Astrocyte of the spinal cord (primary cell): ENCODE data around the gene TASP1.

Experiments
- DNase-seq: peaks from one replicate; pipeline ENCODE4 v3.0.0; 2011; ENCODE audit warnings: low read depth, low spot score
- H3K4me3 ChIP-seq: 2 replicates; pipeline ENCODE4 v1.5.1; 2011; ENCODE audit warnings: low read depth, mild to moderate bottlenecking, low read length, moderate library complexity
- in situ Hi-C: cut with HindIII; loops from 2 replicates; pipeline ENCODE4 v1.10.0; 2017; ENCODE audit warnings: low sequenced_read_pairs
- TF ChIP-seq, protein P1 (sequence below): IDR thresholded peaks from 2 replicates; pipeline ENCODE4 v1.5.1; 2012; ENCODE audit warnings: low read depth, mild to moderate bottlenecking, low read length, inconsistent platforms

The TASP1 gene

DNA sequence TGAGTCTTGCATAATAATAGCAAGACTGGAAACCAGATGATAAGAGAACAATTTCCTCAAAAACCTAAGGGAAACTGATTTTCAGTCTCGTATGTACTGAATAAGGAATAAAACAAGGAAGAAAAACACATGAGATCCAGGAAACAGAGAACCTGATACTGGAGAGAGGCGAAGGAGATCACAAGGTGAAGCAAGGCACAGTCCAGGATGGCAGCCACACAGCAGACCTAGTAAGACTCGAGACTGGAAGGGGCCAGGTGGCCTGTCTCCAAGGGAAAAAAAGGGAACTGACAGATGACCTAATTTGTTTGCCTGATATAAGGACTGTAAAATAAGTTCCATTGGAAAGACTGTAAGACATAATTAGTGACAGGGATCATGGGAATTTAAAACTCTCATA, 71.1 kb downstream of the TASP1 start:
- TF ChIP-seq, protein P1, sequence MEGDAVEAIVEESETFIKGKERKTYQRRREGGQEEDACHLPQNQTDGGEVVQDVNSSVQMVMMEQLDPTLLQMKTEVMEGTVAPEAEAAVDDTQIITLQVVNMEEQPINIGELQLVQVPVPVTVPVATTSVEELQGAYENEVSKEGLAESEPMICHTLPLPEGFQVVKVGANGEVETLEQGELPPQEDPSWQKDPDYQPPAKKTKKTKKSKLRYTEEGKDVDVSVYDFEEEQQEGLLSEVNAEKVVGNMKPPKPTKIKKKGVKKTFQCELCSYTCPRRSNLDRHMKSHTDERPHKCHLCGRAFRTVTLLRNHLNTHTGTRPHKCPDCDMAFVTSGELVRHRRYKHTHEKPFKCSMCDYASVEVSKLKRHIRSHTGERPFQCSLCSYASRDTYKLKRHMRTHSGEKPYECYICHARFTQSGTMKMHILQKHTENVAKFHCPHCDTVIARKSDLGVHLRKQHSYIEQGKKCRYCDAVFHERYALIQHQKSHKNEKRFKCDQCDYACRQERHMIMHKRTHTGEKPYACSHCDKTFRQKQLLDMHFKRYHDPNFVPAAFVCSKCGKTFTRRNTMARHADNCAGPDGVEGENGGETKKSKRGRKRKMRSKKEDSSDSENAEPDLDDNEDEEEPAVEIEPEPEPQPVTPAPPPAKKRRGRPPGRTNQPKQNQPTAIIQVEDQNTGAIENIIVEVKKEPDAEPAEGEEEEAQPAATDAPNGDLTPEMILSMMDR: no peak
- in situ Hi-C loops: no loop called here
- no peak overlapping the region for H3K4me3 ChIP-seq
- DNase-seq: no peak

- in situ Hi-C loops: no loop called here
- DNase-seq: no peak
- H3K4me3 ChIP-seq: no peak overlapping the region
- TF ChIP-seq, protein P1: no peak
Measured at GRCh38 chr20:13563854-13564253, 74.9 kb downstream of the TASP1 start.

- in situ Hi-C loops: no loop called here
- no peak overlapping the region for H3K4me3 ChIP-seq
- peak; percentile 15 for DNase-seq
- TF ChIP-seq, protein P1: no peak
Measured at GRCh38 chr20:13554706-13555105, 84.0 kb downstream of the TASP1 start.

GRCh38 chr20:13554076-13554475, 84.7 kb downstream of the TASP1 start:
- H3K4me3 ChIP-seq: no peak overlapping the region
- DNase-seq: peak; percentile 23
- TF ChIP-seq, protein P1: no peak
- in situ Hi-C loops: no loop called here

- TF ChIP-seq, protein P1: no peak
- in situ Hi-C loops: no loop called here
- H3K4me3 ChIP-seq: no peak overlapping the region
- peak; percentile 4 for DNase-seq
Measured at GRCh38 chr20:13552061-13552460, 86.7 kb downstream of the TASP1 start.

DNA sequence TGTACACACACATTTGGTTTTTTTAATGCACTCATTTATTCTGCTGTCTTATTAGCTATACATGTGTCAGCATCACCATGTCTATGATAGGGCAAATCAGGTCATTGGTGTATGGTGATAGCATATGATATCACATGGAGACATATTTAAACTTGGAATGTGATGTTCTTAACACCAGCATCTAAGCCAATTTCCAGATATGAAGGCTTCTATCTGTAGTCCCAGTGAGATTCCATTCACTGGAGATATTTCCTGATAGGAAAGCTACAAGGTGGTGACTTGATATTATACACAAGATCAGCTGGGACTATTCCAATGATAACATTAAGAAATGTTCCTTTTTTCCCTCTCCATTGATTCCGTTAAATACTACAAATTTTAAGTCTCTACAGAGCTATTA, 89.3 kb downstream of the TASP1 start:
- TF ChIP-seq, protein P1: no peak
- in situ Hi-C loops: no loop called here
- DNase-seq: no peak
- no peak overlapping the region for H3K4me3 ChIP-seq
